ENCODE data around the gene EPN1.

The EPN1 gene

DNA sequence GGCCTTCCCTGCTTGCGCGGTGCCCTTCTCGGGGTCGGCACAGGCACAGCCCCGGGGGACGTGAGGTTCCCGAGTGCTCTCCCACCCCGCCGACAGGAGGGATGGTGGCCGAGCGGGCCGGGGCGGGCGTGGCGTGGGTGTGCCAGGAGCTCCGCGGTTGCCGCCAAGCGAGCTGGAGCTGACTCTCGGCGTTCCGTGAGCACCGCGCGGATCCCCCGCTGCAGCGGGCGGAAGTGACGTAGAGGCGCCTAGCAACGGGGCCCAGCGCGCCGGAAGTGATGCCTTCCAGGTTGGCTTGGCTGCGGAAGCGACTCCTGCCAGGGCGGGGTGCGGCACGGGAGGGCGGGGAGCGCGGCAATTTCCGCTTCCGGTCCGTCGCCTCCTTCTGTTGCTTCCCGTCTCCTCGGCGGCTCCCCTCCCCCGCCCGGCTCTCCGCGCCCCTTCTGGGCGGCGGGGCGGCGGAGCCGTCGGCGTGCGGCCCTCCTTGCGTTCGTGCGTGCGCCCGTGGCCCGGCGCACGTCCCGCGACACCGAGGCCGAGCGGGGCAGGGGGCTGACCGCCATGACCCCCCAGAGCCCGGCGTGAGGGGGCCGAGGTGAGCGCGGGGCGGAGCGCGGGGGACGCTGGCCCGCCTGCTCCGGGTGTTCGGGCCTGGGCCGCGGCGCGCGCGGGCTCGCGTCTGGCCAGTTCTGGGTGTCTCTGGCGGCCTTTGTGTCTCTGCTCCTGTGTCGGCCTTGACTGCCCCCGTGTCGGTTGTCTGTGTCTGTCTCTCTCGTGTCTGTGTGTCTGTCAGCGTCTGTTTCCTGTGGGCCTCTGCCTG, at the start of gene EPN1:
Gene EPN1 (plus strand): TSS at position 386 of the 820 bp plus-strand sequence. CDS start 3,402 bp downstream, outside the sequence.
- peak within 1 kb of the TSS; percentile 94 for H3K27ac ChIP-seq
- DNase-seq (ENCODE audit: low read depth, low spot score): peak; percentile 90

DNA sequence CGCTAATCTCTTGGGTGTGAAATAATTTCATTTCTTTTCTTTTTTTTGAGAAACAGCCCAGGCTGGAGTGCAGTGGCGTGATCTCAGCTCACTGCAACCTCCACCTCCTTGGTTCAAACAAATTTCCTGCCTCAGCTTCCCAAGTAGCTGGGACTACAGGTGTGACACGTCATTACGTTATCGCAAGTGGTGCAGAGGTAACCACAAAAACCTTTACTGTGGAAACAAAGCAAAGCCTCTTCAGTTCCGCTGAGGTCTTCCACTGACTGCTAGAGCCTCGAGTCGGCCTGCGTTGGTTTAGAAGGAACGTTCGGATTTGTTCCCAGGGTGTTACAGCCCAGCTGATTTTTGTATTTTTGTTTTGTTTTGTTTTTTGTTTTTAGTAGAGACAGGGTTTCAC, 48.7 kb upstream of the EPN1 start:
- DNase-seq (ENCODE audit: low read depth, low spot score): no peak
- no peak overlapping the region for H3K27ac ChIP-seq

- peak; percentile 84 for DNase-seq (ENCODE audit: low read depth, low spot score)
- H3K27ac ChIP-seq: no peak overlapping the region
These were observed 42.6 kb upstream of the EPN1 start for GRCh38 chr19:55632463-55632834.

GRCh38 chr19:55633861-55634260, 41.2 kb upstream of the EPN1 start:
- H3K27ac ChIP-seq: no peak overlapping the region
- DNase-seq (ENCODE audit: low read depth, low spot score): no peak

DNA sequence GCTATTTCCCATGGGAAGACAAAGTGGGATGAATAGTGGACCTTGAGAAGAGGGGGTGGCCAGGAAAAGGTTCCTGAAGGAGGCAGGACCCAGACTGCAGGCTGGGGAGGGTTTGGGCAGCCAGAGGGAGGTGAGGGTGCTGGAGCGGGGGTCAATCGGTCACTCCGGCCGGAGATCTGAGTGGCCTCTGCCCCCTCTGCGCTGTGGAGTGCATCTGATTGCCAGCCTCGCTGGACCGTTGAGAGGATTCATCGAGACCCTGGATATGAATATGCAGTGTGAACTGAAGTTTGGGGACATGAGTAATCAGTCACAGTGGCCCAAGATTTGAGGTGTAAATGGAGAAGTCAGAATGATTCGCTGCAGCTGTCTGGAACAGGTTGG, 39.7 kb upstream of the EPN1 start:
- peak overlapping the region; percentile 72 for H3K27ac ChIP-seq
- DNase-seq (ENCODE audit: low read depth, low spot score): no peak

DNA sequence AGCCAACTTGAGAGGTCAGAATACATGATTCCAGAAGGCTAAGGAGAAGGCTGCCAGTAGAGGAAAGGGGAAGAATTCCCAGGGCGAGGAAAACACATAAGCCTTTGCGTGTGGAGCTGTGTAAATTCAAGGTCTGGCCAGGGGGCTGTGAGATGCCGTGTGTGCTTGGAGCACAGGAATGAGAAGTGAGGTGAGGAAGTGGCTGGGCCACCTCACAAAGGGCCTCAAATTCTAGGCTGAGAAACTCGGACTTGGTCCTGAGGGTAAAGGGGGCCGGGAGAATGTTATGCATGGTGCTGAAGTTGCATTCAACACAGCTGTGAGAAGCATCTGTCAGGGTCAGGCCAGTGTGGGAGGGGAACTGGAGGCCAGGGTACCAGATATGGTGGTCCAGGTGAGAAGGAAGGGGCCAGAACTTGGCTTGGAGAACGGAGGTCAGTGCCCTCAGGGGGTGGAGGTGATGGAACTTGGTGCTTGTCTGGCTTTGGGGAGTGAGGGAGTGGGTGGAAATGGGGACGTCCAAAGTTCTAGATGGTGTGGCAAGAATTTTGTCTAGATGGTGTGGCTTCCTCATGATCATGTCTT, 39.1 kb upstream of the EPN1 start:
- no peak for DNase-seq (ENCODE audit: low read depth, low spot score)
- H3K27ac ChIP-seq: peak overlapping the region; percentile 72

- DNase-seq (ENCODE audit: low read depth, low spot score): no peak
- H3K27ac ChIP-seq: no peak overlapping the region
These were observed 38.3 kb upstream of the EPN1 start for GRCh38 chr19:55636723-55637122.

DNA sequence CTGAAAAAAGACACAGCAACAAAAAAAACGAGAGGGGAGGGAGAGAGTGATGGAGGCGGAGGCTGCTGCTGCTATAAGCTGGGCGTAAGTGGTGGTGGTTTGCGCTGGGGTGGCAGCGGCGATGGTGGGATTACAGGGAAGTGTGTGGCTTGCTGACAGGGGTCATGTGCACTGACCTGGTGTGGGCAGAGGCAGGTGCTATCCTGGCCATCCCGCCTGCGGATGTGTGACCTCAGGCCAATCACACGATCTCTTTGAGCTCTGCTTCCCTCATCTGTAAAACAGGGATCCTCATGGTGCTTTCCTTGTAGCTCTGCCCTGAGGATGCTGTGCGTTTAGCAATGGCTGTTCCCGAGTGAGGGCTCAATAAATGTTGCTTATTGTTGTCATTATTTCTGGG, 37.5 kb upstream of the EPN1 start:
- DNase-seq (ENCODE audit: low read depth, low spot score): no peak
- H3K27ac ChIP-seq: no peak overlapping the region

GRCh38 chr19:55638864-55639359, 36.1 kb upstream of the EPN1 start:
- DNase-seq (ENCODE audit: low read depth, low spot score): no peak
- H3K27ac ChIP-seq: no peak overlapping the region

DNA sequence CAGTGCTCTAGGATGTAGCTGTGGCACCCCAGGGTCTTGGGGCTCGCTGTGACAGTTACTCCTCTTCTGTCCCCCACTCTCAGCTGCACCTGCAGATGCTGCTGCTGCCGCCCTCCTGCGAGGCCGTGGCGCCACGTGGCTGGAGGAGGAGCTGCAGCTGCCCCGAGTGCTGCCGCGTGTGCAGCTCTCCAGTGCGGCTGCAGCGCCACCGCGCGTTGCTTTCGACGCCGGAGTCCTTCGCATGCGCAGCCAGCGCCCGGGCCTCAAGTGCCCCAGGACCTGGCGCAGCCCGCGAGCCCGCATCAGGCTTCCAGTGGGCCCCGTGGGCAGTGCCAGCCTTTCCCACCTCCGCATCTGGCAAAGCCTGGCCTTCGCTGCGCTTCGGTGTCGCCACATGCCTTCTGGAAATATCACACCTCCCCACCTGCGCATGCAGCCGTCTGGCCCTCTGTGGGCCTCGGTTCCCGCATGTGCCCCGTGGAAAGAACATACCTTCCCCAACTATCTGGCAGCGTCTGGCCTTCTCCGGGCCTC, 34.9 kb upstream of the EPN1 start:
- H3K27ac ChIP-seq: peak overlapping the region; percentile 86
- DNase-seq (ENCODE audit: low read depth, low spot score): no peak

GRCh38 chr19:55640577-55641425, 34.2 kb upstream of the EPN1 start, which contains the start of gene ZNF580:
TSS of gene ZNF580 (plus strand) at chr19:55641002. CDS start at chr19:55642509, 1,507 bp downstream.
- peak within 1 kb of the TSS; percentile 86 for H3K27ac ChIP-seq
- DNase-seq (ENCODE audit: low read depth, low spot score): no peak

DNA sequence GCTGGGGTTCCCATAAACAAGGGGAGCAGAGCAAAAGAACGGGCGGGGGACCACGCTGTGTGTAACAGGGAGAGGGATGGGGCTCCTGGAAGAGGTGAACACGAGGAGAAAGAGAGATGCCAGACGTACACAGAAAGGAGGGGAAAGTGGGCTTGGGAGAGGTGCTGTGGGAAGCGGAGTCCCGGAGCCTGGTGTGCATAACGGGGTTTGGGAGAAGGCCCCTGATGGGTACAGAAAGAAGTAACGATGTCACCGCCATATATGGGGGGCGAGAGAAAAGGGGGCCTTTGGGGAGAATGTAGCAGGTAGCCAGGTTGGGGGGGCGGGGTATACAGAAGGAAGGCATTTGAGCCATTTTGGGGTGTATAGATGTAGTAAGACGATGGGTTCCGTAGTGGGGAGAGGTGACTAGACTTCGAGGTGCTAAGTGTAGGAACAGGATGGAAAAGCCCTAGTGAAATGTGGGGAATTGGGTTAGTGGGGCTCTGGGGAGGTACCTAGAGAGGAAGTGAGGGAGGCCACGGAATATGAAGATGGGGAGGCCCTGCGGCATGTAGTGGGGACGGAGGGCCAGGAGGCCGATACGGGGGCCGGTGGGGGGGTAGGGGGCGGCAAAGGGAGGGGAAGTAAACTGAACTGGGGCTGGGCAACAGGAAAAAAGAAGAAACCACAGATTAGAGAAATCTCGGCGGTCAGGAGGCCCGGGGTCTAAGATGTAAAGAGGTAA, 33.4 kb upstream of the EPN1 start:
- DNase-seq (ENCODE audit: low read depth, low spot score): no peak
- H3K27ac ChIP-seq: peak overlapping the region; percentile 86

DNA sequence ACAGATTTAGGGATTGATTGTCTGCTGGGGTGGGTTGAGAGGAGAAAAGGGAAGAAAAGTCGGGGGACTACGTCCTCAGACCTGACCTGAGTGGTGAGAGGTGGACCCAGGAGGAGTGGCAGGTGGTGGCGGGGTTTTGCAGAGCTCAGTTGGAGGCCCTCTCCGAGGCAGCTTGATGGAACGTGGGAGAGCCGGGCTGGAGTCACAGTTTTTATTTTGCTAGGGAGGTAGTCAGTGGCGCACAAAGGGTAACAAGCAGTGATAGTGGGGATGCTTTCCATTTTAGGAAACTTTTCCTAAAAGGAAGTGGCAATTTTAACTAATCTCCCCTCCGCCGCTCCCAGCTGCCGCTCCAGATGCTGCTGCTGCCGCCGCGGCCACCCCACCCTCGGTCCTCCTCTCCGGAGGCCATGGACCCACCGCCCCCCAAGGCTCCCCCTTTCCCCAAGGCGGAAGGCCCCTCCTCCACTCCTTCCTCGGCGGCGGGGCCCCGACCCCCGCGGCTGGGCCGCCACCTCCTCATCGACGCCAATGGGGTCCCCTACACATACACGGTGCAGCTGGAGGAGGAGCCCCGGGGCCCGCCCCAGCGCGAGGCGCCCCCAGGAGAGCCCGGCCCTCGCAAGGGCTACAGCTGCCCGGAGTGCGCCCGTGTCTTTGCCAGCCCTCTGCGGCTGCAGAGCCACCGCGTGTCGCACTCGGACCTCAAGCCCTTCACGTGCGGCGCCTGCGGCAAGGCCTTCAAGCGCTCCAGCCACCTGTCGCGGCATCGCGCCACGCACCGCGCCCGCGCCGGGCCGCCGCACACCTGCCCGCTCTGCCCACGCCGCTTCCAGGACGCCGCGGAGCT, 32.6 kb upstream of the EPN1 start:
- peak overlapping the region; percentile 86 for H3K27ac ChIP-seq
- DNase-seq (ENCODE audit: low read depth, low spot score): no peak

DNA sequence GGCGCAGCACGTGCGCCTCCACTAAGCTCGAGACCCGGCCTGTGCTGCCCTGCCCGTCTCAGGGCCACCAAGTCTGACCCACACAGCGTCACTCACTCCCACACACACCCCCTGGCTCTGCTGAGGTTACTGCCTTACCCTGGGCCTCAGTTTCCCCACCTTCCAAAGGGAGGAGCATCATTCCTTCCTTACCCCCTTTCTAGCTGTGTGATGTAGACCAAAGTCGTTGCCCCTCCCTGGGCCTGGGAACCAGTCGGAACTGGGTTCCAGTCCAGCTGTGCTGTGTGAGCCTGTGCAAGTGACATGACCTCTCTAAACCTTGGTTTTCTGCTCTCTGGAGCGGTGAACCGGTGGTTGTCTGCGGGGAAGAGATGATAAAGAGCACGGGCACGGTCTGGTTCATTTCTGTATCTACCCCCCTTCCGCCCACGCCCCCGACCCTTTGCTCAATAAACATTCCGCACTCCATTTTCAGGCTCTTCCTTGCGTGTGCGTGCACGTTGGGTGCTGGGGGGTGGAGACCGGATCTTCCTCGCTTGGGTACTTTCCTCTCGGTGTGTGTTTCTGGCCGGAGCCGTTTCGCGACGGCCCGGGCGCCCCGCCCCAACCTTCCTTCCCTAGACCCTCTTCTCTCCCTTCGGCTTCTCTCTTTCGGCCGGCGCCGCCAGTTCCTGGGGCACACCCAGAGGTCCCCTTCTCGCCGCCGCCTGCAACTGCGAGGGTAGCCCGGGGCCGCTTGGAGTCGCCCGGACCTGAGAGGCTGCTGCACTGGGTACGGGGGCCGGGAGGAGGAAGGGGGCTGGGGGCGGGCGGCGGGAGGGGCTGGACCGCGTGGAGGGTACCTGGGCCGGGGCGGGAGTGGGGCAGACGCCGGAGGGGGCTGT, 31.8 kb upstream of the EPN1 start, which contains the start of gene ZNF581:
Gene ZNF581 (plus strand): TSS at position 647 of the 884 bp plus-strand sequence. CDS start 923 bp downstream, outside the sequence.
- DNase-seq (ENCODE audit: low read depth, low spot score): no peak
- H3K27ac ChIP-seq: peak within 1 kb of the TSS; percentile 86

- peak overlapping the region; percentile 86 for H3K27ac ChIP-seq
- DNase-seq (ENCODE audit: low read depth, low spot score): no peak
These were observed 31.2 kb upstream of the EPN1 start for GRCh38 chr19:55643887-55644176.

GRCh38 chr19:55644191-55644833, 30.7 kb upstream of the EPN1 start:
- H3K27ac ChIP-seq: peak overlapping the region; percentile 86
- DNase-seq (ENCODE audit: low read depth, low spot score): no peak

- H3K27ac ChIP-seq: no peak overlapping the region
- DNase-seq (ENCODE audit: low read depth, low spot score): no peak
These were observed 30.0 kb upstream of the EPN1 start for GRCh38 chr19:55644842-55645511.

All from epithelial cell of prostate (primary cell).